HG02938 (cell line): ENCODE results near the gene MUC15.
"Not testable (repeated sequence)": the region's sequence is repeated elsewhere in the genome, so short reads cannot be mapped to it uniquely, and the experiment has no call there.

Source experiments
- ATAC-seq: cut with Tn5 transposase; IDR thresholded peaks from one replicate; pipeline ENCODE4 v1.9.1; 2021; ENCODE audit warnings: mild to moderate bottlenecking, moderate library complexity; ENCODE audit not compliant: unreplicated experiment

MUC15 gene, protein sequence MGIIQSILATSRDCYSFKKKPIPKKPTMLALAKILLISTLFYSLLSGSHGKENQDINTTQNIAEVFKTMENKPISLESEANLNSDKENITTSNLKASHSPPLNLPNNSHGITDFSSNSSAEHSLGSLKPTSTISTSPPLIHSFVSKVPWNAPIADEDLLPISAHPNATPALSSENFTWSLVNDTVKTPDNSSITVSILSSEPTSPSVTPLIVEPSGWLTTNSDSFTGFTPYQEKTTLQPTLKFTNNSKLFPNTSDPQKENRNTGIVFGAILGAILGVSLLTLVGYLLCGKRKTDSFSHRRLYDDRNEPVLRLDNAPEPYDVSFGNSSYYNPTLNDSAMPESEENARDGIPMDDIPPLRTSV

DNA sequence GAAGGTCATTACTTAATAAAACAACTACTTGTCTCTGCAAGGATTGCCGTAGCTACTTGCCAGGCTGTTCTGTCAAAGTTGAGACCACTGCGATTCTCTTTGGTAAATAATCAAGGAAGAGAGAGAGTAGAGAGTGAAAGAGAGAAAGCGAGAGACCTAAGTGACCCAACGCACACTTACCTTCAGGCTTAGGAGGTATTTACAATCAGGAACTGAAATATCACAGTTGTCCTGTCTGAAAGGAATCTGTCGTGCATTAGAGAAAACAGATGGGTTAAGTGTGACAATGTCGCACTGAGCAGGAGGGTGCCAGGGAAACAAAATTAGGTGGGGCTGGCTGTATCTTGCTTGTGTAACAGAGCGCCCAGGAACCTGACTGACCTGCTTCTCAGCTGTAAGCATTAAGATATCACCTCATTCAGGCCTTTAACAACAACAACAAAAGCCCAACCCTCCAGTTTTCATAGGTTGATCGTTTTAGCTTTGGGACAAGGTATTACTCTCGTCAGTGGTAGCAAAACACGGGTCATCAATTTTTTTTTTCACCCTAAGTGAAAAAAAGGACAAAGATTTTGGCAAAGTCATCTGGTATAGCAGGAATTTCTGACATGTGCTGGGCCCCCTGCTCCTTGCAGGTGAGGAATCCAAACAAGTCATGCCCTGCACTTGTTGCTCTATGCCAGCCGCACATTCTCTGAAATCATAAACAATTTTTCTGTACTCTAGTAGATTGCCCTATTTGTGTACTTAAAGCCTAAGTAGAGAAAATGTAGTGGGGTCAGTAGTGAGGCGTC, at the start of gene MUC15:
TSS of gene MUC15 (minus strand) at position 403 of the 794 bp plus-strand sequence. CDS start 5,169 bp downstream, outside the sequence.
- ATAC-seq = no peak

DNA sequence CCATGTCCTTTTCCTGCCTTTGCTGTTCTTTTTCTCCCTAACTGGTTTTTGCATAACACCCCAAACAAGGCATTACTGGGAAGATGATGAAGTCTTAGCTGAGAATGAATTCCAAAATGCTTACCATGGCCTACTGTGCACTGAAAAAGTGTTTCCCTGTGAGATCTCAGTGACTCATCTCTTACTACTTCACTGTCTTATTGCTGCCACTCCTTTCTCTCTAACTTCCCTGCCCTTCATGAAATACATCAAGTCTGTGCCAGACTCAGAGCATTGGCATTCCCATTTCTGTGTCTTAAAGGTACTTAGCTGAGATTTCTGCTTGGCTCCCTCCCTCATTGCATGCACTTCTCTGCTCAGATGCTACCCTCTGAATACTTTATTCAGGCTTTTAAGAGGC, 49.1 kb upstream of the MUC15 start:
- no peak for ATAC-seq

DNA sequence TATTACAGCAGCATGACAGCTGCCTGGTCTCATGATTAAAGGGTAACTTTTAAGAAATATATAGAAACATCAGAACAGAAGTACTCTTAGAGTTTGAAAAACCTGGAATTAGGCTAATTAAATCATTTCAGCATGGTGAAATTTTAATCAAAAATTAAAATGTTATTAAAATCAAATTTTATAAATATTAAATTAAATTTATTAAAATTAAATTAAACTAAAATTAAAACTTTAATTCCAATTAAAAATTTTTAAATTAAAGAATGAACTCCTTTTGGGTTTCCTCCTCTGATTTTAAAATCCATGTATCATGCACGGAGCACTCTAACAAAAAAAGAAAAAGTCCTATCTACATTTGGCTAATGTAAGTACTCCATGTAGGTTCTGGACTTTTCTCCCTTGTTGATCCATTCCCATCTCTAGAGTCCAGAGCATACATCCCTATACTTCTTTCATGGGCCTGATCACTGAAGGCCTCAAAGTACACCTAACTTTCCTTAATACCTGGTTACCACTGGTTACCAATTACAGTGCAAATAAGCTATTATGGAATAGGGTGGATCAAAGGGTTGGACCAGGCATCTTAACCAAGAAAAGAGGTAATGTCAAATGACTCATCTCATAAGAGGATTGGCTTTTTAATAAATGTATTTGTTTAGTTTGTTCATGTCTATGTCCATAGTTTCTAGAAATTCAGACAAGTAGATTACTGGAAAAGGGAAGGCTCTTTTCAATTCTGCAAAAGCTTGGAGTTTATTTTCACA, 48.4 kb upstream of the MUC15 start:
- no peak for ATAC-seq

DNA sequence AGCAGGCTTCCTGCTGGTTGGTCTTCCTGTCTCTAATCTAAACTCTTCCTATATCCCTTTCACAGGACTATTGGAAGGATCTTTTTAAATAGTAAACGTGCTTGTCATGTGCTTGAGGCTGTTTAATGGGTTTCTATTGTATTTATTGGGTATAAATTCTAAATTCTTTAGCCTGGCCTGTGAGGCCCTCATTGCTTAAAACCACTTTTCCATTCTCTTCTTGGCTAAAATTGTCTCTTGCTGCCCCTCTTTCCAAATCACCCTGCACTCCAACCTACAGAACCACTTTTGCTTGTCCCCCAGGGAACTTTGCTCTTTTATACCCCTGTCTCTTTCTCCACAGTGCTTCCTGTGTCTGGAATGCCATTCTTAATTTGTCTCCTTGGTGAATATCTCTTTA, 46.4 kb upstream of the MUC15 start:
- ATAC-seq = no peak

DNA sequence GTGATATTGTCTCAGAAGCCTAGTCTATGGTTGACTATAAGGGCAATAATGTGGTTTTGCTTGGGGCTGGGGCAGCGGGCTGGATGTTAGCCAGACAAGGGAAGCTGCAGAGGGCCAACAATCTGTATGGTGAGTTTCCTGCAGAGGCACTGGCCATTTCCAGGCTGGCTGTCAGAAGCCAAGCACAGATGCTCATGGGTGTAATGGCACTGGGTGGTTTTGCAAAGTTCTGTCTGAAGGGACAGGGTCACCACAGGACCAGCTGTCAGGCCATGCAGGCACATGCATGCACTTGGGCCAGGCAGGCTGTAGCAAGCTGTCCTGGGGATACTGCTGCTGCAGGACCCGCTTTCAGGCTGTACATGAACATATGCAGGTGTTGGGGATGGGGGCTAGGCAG, 41.7 kb upstream of the MUC15 start:
- ATAC-seq = no peak

DNA sequence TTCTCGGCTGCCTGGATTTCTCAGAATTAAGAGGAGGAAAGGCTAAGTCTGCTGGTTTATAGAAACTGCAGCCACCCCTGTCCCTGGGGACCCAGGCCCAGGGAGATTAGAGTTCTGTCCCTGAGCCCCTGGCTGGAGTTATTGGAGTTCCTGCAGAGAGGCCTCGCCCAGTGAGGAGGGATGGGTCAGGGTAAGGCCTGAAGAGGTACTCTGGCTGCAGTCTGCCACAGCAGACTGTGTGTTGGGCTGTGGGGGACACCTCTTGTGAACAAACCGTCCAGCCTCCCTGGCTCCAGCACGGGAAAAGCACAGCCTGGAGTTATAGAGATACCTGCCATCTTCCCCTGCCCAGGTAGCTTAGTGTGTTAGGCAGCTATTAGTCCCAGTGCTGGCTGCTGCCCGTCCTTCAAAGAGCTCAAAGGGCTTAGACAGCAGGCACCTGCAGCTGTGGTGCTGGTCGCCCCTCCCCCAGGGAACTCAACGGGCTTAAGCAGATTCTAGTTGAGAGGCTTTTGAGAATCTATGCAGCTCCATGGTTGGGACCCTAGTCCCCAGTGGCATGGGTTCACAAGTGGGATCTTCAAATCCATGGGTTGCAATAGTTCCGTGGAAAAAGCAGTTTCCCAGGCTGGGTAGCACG, 36.6 kb upstream of the MUC15 start:
- peak; percentile 23 for ATAC-seq

DNA sequence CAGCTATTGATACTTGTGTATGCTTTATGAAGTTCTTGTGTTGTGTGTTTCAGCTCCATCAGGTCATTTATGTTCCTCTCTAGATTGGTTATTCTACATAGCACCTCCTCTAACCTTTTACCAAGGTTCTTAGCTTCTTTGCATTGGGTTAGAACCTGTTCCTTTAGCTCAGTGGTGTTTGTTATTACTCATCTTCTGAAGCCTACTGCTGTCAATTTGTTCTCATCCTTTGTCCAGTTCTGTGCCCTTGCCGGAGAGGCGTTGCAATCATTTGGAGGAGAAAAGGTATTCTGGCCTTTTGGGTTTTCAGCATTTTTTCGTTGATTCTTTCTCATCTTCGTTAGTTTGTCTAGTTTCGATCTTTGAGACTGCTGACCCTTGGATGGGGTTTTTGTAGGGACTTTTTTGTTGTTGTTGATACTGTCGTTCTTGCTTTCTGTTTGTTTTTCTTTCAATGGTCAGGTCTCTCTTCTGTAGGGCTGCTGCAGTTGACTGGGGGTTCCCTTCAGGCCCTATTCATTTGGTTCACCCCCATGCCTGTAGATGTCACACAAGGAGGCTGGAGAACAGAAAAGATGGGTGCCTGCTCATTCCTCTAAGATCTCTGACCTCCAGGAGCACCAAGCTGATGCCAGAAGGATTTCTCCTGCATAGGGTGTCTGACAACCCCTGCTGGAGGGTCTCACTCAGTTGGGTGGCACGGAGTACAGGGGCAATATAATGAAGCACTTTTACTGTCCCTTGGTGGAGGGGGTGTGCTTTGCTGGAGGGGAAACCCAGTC, 35.9 kb upstream of the MUC15 start:
- ATAC-seq = peak; percentile 71

DNA sequence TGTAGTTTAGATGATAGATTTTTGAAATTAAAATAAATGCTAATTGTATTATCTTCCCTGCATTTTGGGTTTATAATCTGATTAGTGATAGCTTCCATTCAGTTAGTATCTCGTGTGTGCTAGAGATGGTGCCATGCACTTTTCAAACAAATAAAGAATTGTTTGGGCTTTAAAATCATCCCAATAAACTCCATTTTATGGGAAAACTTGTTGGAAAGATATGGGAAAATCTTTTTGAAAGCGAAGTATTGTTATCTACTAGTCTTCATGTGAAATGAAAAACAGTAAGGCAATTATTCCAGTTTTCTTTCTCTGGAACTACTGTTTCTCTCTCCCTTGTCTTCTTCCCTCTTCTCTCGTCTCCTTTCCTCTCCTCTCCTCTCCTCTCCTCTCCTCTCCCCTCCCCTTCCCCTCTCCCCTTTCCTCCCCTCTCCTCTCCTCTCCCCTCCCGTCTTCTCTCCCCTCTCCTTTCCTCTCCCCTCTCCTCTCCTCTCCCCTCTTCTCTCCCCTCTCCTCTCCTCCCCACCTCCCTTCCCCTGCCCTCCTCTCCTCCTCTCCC, 27.9 kb upstream of the MUC15 start:
- ATAC-seq = no peak

DNA sequence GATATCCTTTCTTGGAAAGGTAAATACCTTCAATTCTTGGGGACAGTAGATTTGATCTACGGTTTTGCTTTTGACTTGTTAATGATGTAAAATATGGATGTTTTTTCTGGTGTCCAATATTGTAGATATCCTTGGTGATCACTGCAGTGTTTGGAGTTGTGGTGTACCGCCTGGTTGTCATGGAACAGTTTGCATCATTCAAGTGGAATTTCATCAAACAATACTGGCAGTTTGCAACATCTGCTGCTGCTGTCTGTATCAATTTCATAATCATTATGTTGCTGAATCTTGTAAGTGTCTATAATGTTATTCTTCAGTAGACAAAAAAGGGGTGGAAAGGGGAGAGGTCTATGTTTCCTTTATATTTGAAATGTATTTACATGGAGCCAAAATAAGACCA, 27.4 kb upstream of the MUC15 start:
- no peak for ATAC-seq

DNA sequence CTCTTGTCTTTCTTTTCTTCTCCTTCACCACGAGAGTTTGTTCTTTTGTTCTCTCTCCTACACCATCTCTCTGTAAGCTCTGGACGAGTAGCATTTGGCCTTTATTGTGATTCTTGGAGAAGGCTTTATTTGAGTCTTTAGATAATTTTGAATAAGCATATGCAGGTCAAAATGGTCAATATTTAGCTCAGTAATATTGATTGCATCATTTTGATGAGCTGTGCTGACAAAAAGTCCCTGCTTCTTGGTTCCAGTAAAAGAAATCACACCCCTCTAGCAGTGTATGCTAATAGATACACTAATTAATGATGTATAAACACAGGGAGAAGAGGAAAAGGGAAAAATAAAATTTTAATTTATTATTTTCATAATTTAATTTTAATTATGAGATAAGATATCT, 25.8 kb upstream of the MUC15 start:
- ATAC-seq = no peak

DNA sequence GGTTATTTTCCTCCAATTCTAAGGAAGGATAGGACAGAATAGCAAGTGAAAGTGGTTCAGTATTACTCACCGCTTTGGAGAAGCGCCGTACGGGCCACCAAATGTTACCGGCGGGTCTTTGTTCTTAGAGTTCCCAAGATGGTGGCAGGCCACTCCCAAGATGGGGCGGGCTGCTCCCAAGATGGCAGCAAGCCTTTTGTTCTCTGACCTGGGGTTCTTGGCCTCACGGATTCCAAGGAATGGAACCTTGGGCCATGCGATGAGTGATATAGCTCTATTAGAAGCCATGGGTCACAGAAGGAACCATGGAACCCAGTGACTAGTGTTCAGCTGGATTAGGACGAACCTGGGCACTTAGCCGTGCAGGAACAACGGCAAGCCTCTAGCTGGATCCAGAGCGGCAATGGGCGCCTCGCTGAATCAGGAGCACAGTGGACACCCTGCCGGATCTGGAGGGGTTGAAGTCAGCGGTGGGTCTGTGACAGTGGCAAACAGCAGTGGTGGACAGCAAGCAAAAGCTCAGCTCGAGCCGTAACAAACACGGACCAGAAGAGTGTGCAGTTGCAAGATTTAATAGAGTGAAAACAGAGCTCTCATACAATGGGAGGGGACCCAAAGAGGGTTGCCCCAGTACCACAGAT, 25.1 kb upstream of the MUC15 start:
- not testable (repeated sequence) for ATAC-seq

DNA sequence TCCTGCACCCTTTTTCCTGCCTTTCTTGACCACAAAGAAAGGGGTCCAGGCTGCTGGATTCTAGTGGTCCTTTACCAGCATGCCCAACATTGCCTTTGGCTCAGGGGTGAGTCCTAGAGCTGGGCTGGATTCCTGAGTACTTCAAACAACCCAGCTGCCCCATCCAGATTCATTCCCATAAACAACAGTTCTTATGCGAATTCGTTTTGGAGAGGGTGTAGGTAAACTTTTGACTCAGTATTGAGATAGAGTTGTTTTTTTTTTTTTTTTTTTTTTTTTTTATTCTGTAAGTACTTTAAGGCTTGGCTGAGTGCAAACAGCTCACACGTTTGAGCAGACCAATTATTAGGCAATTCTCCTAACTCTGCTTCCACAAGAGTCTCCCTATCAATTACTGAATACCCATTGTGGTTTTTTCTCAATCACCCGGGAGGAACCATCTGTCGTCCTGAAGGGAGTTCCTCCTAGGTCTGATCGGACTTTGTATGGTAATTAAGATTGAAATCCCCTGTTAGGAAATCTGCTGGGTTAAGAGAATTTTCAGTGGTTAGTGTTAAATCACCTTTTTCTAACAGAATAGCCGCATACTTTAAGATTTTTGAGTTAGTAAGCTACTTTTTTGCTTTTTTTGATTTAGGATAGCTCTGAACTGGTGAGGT, 23.3 kb upstream of the MUC15 start:
- ATAC-seq = not testable (repeated sequence)

DNA sequence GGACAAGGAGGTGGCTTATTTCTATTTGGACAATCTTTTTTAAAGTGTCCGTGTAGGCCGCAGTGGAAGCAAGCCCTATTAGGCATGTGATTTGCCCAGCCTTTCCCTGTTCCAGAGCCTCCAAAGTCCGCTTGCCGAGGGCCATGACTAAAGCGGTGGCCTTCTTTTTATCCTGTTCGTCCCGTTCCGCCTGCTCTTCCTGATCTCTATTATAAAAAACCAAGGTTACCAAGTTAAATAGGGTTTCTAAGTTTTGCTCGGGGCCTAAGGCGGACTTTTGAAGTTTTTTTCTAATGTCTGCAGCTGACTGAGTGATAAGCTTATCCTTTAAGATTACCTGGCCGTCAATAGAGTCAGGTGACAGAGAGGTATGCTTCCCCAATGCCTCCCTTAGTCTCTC, 21.6 kb upstream of the MUC15 start:
- ATAC-seq = no peak

DNA sequence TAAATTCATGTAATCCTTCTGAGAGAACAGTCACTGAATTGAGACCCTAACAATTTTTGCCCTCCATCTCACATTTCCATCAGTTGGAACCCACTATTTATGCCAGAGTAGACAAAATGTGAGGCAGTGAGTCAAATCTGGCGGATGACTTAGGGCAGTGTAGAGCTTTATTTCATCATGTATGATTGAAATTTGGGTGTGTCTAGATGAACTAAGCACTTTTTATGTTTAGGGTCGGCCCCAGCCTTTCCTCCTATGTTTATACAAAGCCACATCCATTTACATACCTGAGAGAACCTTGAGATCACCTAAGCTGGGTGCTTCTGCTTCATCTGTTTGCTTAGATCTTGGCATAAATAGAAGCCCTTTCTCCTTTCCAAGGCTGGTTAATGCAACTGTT, 15.0 kb upstream of the MUC15 start:
- no peak for ATAC-seq

DNA sequence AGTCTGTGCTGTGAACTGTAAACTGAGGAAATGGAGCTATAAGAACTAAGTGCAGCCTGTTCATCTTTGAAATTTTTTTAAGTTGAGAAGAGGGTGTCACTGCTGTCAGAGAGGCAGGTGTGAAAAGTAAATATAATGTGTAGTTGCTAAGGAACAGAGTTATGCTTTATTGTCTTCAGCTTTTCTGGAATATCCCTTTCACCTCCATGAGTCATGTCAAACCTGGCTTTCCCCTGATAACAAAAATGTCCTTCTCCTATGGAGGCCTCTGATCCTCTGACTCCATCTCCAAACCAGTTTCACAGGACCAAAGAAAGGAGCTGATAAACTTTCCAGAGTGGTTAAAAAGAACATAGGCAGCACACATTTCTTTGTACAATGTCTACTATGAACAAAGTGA, 12.8 kb upstream of the MUC15 start:
- ATAC-seq = no peak

DNA sequence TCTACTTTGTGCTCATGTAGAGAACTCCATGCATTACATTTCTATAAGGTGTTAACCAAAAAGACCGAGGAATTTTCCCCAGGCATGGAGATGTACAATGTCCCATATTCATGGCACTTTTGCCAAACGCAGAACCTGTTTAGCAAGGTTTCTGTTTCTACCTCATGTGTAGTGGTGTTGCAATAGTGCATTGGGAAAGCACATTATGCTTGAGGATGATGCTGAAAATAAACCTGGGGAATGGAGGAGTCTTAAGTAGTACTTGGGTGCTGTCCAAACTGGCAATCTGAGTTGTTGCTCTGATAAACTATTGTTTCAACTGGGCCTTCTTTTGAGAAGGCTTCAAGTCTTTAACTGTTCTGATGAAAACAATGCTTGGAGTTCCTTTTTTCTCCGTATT, 11.5 kb upstream of the MUC15 start:
- ATAC-seq = no peak

DNA sequence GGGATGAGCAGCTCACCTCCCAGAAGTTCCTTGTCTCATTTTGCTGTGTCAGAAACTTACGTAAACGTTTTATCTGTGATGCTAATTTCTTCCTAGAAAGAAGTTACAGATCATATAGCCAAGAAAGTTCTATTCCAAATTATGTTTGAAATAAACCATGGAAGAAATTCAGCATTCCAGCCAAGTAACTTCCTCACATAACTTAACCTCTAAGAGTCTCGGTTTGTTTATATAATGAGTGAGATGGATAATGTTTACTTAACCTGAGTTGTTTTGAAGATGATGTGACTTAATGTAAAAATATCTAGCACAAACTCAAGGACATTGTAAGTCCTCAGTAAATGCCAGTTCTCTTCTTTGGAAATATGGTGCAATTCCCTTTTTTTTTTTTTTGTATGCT, 8.9 kb upstream of the MUC15 start:
- no peak for ATAC-seq

DNA sequence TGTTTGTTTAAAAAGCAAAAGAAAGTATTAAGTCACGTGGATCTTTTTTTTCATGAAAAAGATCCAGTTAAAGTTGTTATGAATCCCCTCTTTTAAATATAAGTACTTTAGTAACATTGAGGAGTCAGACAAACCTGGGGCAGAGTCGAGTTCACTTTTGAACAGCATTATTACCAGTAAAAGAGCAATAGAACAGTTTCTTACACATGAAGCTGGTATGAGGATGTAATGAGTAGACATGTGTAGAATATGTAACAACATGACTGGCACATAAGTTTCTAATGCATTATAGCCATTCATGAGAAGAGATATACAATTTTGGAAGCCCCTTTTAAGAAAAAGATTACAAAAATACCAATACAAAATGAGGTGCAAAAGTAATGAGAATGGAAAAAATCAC, 7.6 kb upstream of the MUC15 start:
- ATAC-seq = no peak
